ENCODE results near the gene PRKACA.

Gene PRKACA

DNA sequence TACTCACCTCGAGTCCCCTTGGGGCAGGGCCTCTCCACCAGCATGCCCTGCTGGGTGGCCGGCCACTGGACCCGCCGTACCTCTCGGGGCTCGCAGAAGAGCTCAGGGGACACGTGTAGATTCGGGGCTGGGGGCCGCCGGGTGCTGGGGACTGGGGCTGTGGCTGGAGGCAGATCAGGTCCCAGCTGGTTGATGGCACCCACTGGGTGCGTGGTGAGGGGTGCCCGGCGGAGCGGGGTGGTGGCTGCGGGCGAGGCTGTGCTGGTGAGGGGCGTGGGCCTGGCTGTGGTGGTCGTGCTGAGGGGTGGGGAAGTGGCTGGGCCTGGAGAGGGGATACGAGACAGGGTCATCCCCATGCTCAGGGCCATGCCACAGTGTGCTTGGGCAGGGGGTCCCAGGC, 43.7 kb upstream of the PRKACA start:
- TF ChIP-seq, protein P1, sequence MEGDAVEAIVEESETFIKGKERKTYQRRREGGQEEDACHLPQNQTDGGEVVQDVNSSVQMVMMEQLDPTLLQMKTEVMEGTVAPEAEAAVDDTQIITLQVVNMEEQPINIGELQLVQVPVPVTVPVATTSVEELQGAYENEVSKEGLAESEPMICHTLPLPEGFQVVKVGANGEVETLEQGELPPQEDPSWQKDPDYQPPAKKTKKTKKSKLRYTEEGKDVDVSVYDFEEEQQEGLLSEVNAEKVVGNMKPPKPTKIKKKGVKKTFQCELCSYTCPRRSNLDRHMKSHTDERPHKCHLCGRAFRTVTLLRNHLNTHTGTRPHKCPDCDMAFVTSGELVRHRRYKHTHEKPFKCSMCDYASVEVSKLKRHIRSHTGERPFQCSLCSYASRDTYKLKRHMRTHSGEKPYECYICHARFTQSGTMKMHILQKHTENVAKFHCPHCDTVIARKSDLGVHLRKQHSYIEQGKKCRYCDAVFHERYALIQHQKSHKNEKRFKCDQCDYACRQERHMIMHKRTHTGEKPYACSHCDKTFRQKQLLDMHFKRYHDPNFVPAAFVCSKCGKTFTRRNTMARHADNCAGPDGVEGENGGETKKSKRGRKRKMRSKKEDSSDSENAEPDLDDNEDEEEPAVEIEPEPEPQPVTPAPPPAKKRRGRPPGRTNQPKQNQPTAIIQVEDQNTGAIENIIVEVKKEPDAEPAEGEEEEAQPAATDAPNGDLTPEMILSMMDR (conservative IDR thresholded peaks at IDR 0.05; ENCODE audit: low read depth): no peak
- POLR2A ChIA-PET (ENCODE audit: low non-redundant PET): no interaction called here
- DNase-seq (ENCODE audit: low spot score): no peak
- CTCF ChIA-PET: interaction anchor here (0.8 kb wide), 1 partner anchor 13 kb away, joined by 3 read pairs; no protein-coding TSS in a partner anchor
- H3K27ac ChIP-seq: no peak overlapping the region

DNA sequence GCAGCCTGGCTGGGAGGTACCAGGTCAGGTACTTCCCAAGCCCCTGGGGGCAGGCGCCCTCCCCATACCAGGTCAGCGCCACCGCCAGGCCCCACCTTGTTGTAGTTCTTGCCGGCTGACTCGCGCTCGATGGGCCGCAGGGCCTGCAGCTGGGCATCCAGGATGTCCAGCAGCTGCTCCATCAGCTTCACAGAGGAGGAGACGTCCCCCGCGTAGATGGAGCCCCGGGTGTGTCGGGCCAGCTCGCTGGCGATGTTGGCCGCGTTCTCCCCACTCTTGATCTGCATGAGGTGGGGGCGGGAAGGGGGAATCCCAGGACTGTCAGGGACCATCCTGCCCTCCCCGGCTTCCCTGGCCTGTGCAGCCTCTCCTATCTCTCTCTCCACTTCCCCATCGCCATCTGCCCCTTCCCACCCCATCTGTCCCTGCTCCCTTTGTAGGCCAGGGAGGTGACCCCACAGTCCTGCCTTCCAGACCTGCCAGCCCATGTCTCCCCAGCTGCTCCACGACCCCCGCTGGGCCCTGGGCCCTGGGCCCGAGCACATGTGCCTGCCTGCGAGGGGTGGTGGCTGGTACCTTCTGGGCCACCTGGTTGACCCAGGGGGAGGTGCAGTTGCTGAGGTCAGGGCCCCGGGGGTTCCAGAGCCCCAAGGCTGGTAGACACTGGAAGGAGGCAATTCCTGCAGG, 42.6 kb upstream of the PRKACA start:
- ChIA-PET CTCF (no interaction called here), POLR2A (ENCODE audit: low non-redundant PET) (no interaction called here)
- no peak overlapping the region for H3K27ac ChIP-seq
- TF ChIP-seq, protein P1 (conservative IDR thresholded peaks at IDR 0.05; ENCODE audit: low read depth): no peak
- no peak for DNase-seq (ENCODE audit: low spot score)

DNA sequence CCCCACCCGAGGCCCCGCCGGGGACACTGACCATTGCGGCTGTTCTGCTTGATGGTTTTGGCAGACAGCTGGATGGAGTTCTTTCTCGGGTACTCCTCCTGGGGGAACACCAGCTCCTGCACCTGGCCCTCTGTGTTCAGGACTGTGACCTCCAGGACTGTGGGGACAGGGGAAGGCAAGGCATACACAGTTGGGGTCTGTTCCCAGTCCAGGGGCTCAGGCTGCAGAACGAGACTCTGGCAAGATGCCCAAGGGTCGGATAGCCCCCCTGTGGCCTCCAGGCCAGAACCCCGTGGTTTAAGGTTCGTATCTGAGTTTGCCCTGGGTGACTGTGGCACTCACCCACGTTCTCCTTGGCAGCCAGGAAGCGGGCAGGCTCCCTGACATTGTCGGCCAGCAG, 41.5 kb upstream of the PRKACA start:
- no peak overlapping the region for H3K27ac ChIP-seq
- POLR2A ChIA-PET (ENCODE audit: low non-redundant PET): no interaction called here
- CTCF ChIA-PET: no interaction called here
- TF ChIP-seq, protein P1 (conservative IDR thresholded peaks at IDR 0.05; ENCODE audit: low read depth): no peak
- no peak for DNase-seq (ENCODE audit: low spot score)

DNA sequence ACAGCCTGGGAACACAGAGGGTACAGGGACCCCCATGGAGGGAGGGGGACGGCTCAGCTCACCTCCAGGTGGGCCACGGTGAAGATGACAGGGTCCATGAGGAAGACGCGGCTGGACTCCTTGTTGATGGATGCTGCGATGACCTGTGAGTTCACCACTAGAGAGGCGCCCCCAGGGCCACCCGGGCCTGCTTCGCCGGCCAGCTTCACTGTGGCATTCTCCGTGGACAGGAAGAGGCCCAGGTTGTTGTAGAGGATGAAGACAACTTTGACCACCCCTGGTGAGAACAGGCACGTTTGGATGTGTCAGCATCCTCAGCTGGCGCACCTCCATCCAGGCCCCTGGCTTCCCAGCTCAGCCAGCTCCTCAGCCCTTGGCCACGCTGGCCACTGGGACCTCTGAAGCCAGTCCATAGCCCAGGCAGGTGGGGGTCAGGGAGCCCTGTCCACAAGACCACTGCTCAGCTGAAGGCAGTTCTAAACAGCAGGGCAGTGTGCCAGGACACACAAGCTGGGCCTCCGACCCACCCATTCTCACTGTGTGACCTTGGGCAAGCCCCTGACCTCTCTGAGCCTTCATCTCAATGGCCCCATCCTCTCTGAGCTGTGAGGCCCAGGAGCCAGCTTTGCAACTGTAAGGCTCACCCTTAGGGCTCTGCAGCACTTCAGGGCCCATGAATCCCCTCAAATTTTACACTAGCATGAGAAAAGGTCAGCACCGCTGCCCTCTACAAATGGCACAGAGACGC, 40.9 kb upstream of the PRKACA start:
- no peak overlapping the region for H3K27ac ChIP-seq
- TF ChIP-seq, protein P1 (conservative IDR thresholded peaks at IDR 0.05; ENCODE audit: low read depth): no peak
- POLR2A ChIA-PET (ENCODE audit: low non-redundant PET): no interaction called here
- CTCF ChIA-PET: interaction anchor here (0.6 kb wide), 1 partner anchor 103 kb away, joined by 3 read pairs; no protein-coding TSS in a partner anchor
- no peak for DNase-seq (ENCODE audit: low spot score)

DNA sequence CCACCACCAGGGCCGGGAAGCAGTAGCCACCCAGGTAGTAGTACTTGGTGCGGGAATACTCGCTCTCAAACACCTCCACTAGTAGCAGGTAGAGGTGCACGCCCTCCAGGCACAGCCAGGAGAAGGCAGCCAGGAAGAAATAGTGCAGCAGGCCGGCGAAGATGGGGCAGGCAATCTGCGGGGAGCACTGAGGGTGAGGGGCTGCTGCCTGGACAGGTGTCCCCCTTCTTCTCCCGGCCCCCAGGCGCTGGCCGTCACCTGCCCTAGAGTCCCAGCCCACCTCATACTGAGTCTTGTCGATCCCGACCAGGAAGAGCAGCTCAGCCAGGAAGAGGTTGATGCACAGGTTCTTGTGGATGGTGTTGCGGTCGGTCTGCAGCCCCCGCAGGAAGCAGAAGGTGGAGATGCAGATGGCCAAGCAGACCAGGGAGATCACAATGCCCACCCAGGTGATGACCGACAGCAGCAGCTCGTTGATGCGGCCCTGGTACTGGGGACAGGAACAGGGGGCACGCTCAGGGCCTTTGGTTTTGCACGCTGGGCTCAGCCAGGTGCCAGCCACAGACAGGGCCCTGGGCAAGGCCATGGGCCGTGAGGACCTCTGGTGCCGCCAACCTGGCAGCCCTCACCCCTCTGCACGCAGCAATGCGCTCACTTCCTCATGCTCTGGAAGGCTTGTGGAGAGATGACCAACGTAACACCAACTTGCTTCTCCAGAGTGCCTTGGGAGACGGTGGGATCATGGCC, 39.6 kb upstream of the PRKACA start:
- no peak overlapping the region for H3K27ac ChIP-seq
- POLR2A ChIA-PET (ENCODE audit: low non-redundant PET): no interaction called here
- TF ChIP-seq, protein P1 (conservative IDR thresholded peaks at IDR 0.05; ENCODE audit: low read depth): no peak
- no peak for DNase-seq (ENCODE audit: low spot score)
- CTCF ChIA-PET: interaction anchor here (0.6 kb wide), 1 partner anchor 13 kb away, joined by 3 read pairs; no protein-coding TSS in a partner anchor

DNA sequence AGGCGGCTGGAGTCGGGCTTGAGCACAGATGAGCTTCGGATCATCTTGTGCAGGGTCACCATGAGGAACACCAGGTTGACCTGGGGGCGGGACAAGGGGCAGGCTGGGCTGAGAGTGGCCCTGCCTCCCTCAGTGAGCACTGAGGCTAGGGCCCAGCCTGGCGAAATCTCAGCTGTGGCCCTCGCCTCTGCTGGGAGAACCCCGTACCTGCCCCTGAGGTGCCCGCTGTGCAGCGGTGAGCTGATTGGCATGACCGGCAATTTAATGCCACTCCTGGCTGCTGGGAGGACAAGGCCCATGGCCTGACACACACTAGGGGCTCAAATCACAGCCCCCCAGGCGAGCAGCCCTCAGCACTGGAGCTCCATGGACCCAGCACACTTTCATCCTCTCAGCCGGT, 38.6 kb upstream of the PRKACA start:
- H3K27ac ChIP-seq: no peak overlapping the region
- TF ChIP-seq, protein P1 (conservative IDR thresholded peaks at IDR 0.05; ENCODE audit: low read depth): no peak
- CTCF ChIA-PET: interaction anchor here (0.6 kb wide), 3 partner anchors 14 to 324 kb away, joined by 3 to 6 read pairs (median 3); no protein-coding TSS in a partner anchor
- DNase-seq (ENCODE audit: low spot score): no peak
- POLR2A ChIA-PET (ENCODE audit: low non-redundant PET): no interaction called here

Measured in RWPE1 (cell line).